HG03045 (cell line): ENCODE results near the gene FANCI.

Source experiments
- ATAC-seq: cut with Tn5 transposase; IDR thresholded peaks from one replicate; pipeline ENCODE4 v1.9.1; 2021; ENCODE audit warnings: mild to moderate bottlenecking, moderate library complexity; ENCODE audit not compliant: unreplicated experiment

The FANCI gene

DNA sequence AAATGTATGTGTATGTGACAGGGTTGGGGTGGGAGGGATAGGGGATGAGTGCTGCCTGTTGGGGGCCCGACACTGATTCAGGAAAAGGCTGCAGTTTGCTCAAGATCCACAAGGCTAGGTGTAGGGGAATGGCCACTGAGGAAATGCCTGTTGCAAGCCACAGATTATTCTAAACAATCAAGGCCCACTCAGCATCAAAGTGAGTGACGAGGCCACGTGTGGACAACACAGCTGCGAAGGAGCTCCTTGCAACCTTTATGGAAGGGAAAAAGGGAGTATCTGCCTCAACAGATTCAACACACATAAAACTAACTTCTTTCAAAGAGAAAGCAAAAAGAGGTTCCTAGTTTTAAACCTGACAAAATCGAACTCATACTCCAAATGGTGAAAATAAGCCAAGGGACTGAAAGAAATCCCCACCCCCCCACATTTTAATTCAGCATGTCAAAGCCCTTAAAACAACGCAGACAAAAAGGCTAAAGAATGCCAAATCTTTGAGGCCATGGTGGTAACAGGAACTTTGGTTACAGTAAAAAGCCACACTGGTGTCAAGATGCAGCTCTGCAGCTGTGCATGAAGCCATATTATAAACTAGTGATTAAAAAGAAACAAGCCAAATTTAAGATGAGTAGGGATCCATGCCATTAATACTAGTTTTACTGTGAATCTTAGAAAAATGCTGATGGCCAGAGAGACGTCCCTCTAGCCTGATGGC is 87.3 kb downstream of the FANCI start:
- ATAC-seq = no peak

DNA sequence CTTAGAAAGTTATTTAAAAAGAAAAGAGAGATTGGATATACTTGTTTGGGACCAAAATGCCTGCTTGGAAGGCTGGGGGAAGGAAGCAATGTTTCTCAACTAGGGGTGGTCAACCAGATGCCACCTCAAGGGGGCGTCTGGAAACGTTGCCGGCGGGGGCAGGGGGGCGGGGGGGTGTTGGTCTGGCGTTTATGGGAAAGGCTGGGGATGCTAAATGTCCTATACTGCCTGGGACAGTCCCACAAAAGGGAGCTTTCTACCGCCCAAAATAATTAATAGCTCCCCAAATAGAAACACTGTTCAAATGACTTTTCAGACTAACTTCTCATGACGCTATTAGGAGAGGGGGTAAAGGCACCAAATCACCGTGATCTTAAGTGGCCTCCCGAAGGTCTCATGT is 88.7 kb downstream of the FANCI start:
- no peak for ATAC-seq

DNA sequence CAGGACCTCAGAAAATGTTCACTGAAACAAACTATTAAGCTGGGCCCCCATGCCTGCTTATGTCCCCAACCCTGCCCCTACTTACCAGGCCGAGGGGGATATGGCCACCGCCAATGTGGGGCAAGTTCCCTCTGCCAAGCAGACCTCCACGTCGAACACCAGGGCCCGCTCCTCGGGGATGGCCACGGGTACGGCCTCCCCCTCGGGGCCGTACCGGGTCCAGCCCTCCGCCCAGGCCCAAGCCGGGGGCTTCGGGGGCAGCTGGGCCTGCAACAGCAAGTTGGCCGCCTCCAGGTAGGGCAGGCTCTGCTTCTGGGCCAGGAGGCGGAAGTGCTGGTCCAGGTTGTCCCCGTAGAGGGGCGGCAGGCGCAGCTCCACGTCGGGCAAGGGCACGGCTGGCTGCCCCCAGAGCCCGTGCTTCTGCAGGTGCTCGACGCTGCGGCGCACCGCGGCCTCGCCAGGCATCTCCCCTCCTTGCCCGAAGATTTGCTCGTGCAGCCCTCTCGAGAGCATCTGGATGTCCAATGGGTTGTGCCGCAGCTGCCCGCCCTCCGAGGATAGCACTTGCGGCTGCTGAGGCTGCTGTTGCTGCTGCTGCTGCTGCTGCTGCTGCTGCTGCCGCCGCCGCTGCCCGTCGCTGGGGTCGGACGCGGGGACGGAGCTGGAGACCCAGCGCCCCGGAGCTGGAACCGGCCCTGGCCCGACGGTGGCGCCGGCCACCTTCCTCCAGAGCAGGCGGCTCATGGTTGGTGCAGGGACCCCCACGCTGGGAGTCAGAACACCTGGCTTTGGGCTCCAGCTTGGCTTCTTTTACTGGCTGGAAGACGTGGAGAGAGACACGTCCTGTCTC is 89.5 kb downstream of the FANCI start:
- ATAC-seq = no peak

DNA sequence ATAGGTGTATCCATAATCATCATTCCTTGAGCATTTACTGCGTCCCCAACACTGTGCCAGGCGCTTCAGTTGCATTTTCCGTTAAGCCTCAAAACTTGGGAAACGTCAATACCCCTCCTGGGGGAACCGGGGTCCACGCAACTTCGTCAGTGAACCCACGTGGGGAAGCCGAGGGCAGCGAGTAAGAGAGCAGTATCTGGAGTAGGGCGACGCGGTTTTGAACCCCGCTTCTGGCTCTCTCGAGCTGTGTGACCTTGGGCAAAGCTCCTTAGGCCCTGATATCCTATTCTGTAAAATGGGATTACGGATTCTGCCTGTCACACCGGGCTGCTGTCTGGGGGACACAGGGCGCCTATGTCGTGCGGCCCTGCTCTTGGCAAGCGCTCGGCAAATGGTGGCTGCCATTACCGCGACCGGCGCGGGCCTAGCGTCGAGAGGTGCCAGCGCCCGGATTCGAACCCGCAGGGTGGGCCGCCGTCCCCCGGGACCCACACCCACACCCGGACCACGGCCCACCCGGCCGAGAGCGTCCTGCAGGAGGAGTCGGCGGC is 90.3 kb downstream of the FANCI start:
- ATAC-seq = no peak

DNA sequence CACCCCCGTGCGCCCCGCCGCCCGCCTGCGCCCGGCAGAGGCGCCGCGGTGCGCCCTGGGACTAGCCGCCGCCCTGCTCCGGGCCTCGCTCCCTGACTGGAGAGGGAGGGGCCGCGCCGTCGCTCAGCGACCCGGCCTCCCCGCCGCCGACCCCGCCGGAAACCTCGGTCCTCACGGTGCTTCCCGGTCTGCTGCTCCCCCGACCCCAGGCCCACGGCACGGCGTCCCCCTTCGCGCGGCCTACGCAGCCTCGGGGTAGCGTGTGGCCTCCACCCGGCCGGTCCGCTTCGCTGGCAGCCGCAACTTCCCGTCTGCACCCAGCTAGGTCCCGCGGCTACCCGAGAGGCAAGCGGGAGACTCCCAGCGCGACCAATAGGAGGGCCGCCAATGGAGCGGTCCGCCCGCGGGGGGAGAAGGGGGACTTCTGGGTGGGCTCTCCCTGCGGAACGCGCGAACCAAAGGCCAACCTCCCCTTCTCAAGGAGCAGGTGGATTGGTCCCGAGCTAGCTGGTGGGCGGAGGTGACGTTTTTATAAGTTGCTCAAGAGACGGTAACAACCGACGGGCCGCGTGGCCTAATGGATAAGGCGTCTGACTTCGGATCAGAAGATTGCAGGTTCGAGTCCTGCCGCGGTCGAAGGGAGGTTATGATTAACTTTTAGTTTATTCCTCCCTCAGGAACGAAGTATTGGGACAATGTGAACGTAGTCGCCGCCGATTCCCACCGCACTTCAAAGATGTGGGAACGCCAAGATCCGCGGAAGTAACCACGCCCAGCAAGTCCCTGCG is 90.9 kb downstream of the FANCI start, which contains the start of gene POLG:
TSS of gene POLG (minus strand) at position 315 of the 788 bp plus-strand sequence. CDS start 1,070 bp downstream, outside the sequence.
- peak; percentile 93 for ATAC-seq

DNA sequence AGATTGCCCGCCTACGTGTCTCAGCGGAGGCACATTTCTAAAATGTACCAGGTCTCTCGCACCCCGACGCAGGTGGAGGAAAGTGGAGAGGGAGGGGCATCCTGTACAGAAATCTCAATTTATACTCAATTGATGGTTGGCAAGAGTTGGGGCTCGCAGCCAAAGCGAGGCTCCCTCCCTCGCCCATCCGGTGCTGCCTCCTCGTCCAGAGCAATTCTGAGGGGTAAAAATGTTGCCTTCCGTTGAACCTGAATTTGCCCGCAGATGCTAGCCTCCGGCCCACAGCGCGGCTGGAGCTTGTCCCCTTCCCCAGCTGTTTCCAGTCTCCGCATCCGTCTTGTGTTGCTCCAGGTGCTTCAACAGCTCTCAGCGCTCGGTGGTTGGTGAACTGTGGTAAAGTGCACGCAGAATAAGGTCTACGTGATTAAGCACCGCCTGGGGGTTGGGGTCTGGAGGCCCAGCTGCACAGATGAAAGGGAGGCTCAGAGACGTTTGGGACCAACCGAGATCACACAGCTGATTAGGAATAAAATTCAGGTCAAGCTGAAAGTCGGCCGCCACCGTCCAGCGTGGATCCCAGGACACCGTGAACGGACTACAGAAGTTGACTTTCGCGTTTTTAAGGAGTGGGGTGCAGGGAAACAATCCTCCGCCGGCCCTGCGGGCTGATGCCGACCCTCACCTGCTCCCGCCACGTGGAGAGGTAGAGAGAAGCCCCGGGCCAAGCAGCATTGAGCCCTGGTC is 91.7 kb downstream of the FANCI start:
- no peak for ATAC-seq

DNA sequence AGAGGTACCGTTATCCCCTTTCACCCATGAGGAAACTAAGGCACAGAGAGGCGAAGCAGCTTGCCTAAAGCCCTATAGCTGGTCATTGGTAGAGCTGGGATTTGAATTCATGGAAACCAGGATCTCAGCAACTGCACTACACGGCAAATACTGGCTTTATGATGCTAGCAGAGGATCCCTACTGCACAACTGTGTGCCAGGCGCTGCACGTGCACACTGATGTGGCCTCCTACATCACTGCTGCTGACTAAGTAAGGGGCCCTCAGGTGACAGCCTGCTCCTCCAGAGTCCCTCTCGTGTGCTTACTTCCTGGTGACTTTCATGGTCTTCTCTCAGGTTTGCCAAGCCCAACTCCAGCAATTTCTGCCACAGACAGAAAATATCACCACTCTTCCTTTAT is 94.3 kb downstream of the FANCI start:
- no peak for ATAC-seq

DNA sequence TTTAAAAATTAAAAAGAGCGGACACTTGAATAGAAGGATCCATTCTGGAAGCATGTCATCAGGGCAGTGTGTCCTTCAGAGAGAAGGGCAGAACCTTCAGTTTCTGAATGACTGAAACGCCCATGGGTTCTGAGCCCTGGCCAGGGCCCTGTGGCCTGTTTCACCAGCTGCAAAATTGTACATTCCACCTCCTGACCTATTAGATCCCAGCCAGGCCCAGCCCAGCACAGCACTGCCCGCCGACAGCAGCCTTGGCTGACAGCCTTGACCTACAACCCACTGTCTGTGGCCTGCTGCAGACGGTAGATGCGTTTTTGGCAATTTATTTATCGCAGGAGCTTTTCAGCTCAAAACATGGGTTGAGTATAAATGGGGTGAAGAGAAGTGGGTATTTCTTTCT is 96.8 kb downstream of the FANCI start:
- no peak for ATAC-seq

DNA sequence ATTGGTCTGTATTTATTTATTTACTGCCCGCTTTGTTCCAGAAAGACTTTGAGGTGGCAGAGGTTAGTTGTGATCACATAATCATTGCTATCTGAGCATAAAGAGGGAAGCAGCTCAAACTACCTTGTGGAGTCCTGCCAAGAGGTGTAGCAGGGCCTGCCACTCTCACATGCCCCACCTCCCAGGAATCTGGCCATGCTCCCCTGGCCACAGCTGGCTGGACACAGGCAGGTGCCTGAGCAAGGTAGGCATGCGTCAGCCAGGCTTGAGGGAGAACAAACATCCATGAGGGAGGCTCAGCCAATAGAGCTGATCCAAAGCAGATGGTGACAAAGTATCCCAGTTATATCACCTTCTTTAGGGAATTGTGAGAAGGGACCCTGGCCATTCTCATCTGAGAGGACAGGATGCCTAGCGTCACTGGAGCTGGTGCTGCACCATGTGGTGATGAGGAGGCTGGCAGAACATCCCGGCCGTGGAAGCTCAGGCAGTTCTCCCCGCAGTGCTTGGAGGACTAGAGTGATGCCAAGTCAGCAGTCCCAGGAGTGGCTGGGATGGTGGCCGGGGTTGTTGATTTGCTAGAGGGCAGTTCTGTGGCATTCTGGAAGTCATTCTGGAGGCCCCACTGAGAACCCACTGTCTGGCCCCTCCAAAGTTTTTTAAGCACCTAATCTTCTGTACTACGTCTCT is 97.7 kb downstream of the FANCI start:
- no peak for ATAC-seq

DNA sequence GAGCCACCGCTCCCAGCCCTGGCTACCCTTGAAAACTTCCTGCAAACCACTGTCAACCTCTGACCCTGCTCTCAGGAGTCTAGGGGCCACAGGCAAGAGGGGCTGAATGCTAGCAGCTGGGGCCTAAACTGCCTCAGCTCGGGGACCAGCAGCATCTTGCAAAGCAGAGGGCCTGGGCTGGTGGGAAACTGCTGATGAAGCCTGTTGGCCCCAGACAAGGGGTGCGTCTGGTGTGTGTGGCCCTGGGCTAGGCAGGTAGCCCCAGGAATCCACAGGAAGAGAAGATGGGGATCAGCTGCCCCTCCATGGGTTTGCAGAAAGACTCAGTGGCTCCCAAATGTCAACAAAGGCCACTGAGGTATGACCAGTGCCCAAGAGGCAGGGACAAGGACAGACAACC is 99.1 kb downstream of the FANCI start:
- no peak for ATAC-seq

DNA sequence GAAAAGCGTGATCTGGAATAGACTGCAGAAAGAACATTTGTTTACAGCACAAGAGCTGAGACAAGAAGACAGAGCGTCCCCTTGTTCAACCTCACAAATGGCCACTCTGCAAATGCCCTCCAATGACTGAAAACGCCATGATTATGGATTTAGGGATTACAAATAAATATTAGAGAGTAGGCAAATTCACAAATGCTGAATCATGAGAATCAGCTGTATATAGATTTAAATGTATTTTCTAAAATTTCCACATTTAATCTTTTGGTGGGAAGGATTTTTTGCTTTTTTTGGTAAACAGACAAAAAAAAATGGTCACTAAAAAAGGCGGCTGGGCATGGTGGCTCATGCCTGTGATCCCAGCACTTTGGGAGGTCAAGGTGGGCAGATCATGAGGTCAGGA is 101.5 kb downstream of the FANCI start:
- no peak for ATAC-seq

DNA sequence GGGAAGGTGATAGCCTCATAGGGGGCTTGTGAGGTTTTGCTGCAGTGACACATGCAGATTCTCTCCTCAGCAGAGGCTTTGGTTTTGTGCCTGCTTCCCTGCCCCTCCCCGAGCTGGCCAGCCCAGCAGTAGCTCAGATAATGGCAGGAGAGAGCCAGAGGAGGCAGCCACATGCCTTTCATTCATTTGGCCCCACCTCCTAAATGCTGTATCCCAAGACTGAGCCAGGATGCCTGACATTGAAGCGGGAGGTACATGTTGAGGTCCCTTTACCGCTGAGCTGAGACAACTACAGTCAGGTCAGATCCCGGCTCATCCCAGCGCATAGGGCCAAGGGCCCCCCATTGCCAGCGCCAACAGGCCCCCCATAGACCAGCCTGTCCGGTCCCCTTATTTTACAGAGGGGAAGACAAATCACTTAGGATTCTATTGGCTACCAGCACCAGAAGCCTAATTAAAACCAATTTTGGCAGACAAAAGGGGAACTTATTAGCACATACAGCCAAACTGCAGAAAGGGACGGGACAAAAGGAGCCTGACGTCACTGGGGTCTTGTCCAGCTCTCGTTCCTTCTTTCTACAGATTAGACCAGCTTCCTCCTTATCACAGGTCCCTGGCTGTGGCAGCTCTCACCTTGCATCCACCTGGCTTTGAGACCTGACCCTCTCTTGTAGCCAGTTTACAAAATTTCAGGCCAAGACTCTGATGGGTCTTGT is 102.9 kb downstream of the FANCI start:
- no peak for ATAC-seq

DNA sequence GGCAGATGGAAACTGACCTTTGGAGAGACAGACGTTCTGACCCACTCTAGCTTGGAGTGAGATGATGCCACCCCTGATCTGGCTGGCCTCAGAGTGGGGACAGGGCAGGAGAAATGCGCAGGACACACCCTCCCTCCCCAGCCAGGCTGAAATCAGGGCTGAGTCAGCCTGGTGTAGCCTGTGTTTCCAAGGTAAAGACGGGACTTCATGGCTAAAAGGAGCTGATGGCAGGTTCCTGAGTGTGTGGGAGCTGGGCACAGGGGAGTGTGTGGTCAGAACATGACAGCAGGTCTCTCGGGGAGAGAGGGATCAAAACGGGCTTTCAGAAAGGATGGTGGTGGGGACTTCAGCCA is 105.4 kb downstream of the FANCI start:
- no peak for ATAC-seq

DNA sequence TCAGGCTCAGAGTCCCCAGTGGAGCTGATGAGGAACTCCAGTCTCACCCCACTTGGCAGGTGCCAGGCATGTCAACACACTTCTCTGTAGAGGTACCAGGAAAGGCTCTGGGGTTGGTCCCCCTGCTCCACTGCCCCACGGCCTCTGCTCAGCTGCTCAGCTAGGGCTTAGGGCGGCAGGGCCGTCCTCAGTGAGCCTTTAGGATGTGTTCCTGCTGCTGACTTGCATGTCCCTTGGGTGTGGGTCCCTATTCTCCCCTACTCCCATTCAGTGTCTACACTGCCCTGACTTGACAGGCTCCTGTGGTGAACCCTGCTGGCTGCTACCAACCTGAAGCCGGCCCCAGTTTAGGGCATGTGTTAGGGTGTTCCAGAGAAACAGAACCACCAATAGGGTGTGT is 108.7 kb downstream of the FANCI start:
- no peak for ATAC-seq

DNA sequence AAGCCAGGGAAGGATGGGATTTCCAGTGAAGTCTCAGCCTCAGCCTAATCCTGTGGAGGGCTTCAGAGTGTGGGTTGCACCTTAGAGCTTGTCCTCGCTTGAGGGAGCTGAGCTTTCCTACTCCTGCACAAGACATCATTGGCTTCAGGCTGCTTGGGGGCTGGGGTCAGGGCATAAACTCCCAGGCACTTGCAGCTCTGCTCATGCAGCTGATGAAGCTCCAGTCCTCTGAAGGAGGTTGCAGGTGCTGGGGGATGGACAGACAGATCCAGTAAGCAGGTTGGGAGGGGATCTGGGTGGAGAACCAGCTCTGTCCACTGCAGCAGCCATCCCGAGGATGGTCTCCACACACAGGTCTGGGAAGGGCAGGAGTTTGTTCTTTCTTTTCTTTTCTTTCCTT is 110.2 kb downstream of the FANCI start:
- no peak for ATAC-seq

DNA sequence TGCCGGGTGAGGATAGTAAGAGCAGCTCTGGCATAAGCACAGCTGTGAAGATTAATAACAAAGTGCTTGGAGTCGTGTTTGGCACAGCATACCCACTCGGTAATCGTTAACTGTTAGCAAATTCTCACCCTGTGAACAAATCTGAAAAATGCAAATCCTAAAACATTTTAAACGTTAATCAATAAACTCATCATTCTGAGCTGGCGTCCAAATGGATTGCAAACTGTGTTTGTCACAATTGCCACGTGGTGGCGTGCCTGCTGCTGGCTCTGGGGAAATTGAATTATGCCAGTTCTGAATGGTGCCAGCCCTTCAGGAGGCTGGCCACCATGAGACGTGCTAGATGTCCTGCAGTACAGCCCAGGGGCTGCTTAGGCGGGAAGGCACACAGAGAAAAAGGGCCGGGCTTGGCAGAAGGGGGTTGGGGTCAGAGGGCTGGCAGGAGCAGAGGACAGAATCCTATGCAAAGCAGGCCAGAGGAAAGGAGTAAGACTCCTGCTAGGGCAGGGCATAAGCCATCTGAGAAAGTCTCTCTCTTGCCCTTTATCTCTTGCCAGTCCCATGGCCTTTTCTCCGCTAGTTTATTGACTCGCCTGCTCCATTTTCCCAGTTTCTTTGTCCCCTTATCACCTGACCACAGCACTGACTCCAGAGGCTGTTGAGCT is 113.0 kb downstream of the FANCI start:
- ATAC-seq = no peak

DNA sequence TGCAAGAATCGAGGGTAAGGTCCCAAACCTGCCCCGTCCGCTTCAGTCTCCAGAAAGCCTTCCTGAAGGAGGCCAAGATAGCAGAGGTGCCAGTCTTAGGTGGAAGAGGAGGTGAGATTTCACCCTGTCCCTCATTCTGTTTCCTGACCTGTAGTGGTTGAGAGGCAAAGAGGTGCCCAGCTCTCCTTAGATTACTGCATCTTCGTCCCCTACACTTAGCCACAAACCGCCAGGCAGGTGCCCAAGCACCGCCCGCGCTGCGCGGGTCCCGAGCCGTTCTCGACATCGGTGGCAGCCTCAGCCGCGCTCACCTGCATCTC is 114.6 kb downstream of the FANCI start:
- ATAC-seq = no peak

DNA sequence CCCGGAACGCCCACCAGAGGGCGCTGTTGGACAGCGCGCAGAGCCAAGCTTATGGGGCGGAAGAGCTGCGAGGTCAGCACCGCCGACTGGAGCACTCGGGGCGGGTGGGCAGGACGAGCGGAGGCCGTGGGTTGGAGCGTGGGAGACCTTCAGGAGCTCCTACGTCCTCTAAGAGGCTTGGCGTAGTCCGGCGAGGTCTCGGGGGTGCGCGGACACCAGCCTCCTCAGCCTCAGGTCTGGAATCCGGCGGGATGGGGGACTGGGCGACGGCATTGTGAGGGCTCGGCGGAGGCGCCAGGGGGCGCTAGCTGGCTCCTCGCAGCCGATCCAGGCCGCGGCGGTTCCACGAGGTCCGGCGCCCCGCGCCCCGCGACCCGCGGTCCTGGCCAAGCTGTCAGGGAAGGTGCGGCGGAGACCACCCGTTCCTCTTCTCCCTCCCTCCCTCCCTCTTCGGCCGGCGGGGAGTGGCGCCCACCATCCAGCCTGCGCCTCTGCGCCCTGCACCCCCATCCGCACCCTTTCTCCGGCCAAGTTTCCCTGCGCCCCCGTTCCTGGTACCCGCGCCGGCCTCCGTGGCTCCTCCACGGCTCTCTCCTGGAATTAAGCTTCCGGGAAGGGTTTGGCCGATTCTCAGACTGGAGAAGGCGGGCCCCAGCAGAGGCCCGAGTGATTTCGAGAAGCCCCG is 115.1 kb downstream of the FANCI start:
- ATAC-seq = peak; percentile 82
